Measurements from ENCODE around the gene NETO2.

DNA sequence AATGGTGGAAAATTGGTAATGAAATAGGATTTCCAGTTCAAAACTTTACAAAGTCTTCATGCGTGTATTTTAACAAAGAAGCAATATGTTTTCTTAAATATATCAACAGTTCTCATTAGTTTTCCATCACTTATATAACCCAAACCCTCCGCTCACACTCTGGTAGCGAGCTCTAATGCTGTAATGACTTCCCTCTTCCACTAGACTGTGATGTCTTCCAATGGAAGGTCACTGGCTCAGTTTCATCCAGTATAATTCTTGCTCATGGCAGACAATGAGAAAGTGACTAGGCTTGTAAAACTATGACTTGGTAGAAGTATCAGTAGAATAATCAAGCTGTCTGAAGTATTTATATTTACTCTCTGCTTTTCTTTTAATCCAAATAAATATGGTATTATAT is 32.8 kb downstream of the NETO2 start:
- TF ChIP-seq CTCF (IDR thresholded peaks at IDR 0.05) = no peak
- TF ChIP-seq POLR2A (IDR thresholded peaks at IDR 0.05) = no peak

All from upper lobe of left lung (tissue), 4 donors.